Measurements from ENCODE around the gene CD109.

- TF ChIP-seq CTCF (IDR thresholded peaks at IDR 0.05) (no peak), EZH2 (IDR thresholded peaks at IDR 0.05) (no peak)
Observed at GRCh38 chr6:73746787-73747186, 50.8 kb downstream of the CD109 start.
